H1 (cell line): ENCODE data around the gene CCDC169. TPM values are rescaled to one million over a fixed set of nuclear protein-coding genes. Genes with fewer than 3 reads are reported as not detected.

ENCODE experiments used
- CBX5 ChIP-seq: fragments of 300-800, 300-1000 bp; sonication (generic); IDR thresholded peaks from 2 replicates; pipeline ENCODE4 v1.7.1; 2016; ENCODE audit warnings: antibody characterized with exemption, low read length, low read depth
- NANOG ChIP-seq: IDR thresholded peaks from 2 replicates; pipeline ENCODE4 v1.6.1; 2011; ENCODE audit warnings: low read length, low read depth, mild to moderate bottlenecking, inconsistent platforms; ENCODE audit not compliant: insufficient read depth, poor library complexity, severe bottlenecking
- RAD21 ChIP-seq, 2 experiments: IDR thresholded peaks in 1 of 2; conservative IDR thresholded peaks in 1 of 2; 2 replicates each; pipeline ENCODE4 v1.6.1; 2011; ENCODE audit warnings: low read depth in 2 of 2, low read length in 2 of 2, improper control_type of control experiment in 1 of 2, inconsistent platforms in 1 of 2, mild to moderate bottlenecking in 1 of 2, moderate library complexity in 1 of 2
- SIN3A ChIP-seq, 2 experiments: IDR thresholded peaks in 1 of 2; conservative IDR thresholded peaks in 1 of 2; 2 replicates each; pipeline ENCODE4 v1.6.1; 2011 to 2012; ENCODE audit warnings: low read length in 2 of 2, improper control_type of control experiment in 1 of 2, low read depth in 1 of 2, mild to moderate bottlenecking in 1 of 2
- SIX5 ChIP-seq: IDR thresholded peaks from 2 replicates; pipeline ENCODE4 v1.6.1; 2011; ENCODE audit warnings: mild to moderate bottlenecking, low read depth, low read length
- TEAD4 ChIP-seq: IDR thresholded peaks from 2 replicates; pipeline ENCODE4 v1.6.1; 2012; ENCODE audit warnings: low read depth, low read length, inconsistent platforms, mixed read lengths
- YY1 ChIP-seq: IDR thresholded peaks from 2 replicates; pipeline ENCODE4 v1.6.1; 2011; ENCODE audit warnings: low read depth, mild to moderate bottlenecking, low read length
- polyA plus RNA-seq, 7 experiments: library from polyadenylated mRNA; depleted of rRNA in 3 of 7; stranded (reverse) in 5 of 7; unstranded in 2 of 7; fragments of >200 nt in 5 of 7; fragments of 200-250 nt in 2 of 7; gene quantifications; 1 replicate in 5 of 7; 2 replicates in 1 of 7; 4 replicates in 1 of 7; pipeline versions ENCODE4 v1.2.1 to v1.2.3, GENCODE V29; 2011 to 2013; ENCODE audit warnings: missing spikeins in 2 of 7, mixed read lengths in 2 of 7
- total RNA-seq: library from RNA; stranded (reverse); fragmentation: NEBNext Ultra II Directional; extraction: Animal tissue kit (Norgen Biotek cat#: 25700); gene quantifications from 2 replicates; pipeline ENCODE4 v1.2.1, GENCODE V29; 2021
- TF ChIP-seq, protein P1 (sequence below): fragments of 300-600 bp; sonication (generic); IDR thresholded peaks from 2 replicates; pipeline ENCODE4 v1.7.1; 2012; ENCODE audit warnings: low read length, moderate library complexity, mild to moderate bottlenecking, inconsistent platforms; ENCODE audit not compliant: insufficient replicate concordance
- TF ChIP-seq, protein P2 (sequence below): IDR thresholded peaks from 2 replicates; pipeline ENCODE4 v1.6.1; 2011; ENCODE audit warnings: low read length, improper control_type of control experiment

Gene CCDC169
- total and polyA plus RNA-seq, 2 of the 8 experiments (the other 6 are each of a cell fraction or from before 2014, with no cell fraction given), result 7.2 to 44.0 TPM

GRCh38 chr13:36282821-36283432 lies 14.7 kb downstream of the CCDC169 start (continued):
- TF ChIP-seq, protein P1, sequence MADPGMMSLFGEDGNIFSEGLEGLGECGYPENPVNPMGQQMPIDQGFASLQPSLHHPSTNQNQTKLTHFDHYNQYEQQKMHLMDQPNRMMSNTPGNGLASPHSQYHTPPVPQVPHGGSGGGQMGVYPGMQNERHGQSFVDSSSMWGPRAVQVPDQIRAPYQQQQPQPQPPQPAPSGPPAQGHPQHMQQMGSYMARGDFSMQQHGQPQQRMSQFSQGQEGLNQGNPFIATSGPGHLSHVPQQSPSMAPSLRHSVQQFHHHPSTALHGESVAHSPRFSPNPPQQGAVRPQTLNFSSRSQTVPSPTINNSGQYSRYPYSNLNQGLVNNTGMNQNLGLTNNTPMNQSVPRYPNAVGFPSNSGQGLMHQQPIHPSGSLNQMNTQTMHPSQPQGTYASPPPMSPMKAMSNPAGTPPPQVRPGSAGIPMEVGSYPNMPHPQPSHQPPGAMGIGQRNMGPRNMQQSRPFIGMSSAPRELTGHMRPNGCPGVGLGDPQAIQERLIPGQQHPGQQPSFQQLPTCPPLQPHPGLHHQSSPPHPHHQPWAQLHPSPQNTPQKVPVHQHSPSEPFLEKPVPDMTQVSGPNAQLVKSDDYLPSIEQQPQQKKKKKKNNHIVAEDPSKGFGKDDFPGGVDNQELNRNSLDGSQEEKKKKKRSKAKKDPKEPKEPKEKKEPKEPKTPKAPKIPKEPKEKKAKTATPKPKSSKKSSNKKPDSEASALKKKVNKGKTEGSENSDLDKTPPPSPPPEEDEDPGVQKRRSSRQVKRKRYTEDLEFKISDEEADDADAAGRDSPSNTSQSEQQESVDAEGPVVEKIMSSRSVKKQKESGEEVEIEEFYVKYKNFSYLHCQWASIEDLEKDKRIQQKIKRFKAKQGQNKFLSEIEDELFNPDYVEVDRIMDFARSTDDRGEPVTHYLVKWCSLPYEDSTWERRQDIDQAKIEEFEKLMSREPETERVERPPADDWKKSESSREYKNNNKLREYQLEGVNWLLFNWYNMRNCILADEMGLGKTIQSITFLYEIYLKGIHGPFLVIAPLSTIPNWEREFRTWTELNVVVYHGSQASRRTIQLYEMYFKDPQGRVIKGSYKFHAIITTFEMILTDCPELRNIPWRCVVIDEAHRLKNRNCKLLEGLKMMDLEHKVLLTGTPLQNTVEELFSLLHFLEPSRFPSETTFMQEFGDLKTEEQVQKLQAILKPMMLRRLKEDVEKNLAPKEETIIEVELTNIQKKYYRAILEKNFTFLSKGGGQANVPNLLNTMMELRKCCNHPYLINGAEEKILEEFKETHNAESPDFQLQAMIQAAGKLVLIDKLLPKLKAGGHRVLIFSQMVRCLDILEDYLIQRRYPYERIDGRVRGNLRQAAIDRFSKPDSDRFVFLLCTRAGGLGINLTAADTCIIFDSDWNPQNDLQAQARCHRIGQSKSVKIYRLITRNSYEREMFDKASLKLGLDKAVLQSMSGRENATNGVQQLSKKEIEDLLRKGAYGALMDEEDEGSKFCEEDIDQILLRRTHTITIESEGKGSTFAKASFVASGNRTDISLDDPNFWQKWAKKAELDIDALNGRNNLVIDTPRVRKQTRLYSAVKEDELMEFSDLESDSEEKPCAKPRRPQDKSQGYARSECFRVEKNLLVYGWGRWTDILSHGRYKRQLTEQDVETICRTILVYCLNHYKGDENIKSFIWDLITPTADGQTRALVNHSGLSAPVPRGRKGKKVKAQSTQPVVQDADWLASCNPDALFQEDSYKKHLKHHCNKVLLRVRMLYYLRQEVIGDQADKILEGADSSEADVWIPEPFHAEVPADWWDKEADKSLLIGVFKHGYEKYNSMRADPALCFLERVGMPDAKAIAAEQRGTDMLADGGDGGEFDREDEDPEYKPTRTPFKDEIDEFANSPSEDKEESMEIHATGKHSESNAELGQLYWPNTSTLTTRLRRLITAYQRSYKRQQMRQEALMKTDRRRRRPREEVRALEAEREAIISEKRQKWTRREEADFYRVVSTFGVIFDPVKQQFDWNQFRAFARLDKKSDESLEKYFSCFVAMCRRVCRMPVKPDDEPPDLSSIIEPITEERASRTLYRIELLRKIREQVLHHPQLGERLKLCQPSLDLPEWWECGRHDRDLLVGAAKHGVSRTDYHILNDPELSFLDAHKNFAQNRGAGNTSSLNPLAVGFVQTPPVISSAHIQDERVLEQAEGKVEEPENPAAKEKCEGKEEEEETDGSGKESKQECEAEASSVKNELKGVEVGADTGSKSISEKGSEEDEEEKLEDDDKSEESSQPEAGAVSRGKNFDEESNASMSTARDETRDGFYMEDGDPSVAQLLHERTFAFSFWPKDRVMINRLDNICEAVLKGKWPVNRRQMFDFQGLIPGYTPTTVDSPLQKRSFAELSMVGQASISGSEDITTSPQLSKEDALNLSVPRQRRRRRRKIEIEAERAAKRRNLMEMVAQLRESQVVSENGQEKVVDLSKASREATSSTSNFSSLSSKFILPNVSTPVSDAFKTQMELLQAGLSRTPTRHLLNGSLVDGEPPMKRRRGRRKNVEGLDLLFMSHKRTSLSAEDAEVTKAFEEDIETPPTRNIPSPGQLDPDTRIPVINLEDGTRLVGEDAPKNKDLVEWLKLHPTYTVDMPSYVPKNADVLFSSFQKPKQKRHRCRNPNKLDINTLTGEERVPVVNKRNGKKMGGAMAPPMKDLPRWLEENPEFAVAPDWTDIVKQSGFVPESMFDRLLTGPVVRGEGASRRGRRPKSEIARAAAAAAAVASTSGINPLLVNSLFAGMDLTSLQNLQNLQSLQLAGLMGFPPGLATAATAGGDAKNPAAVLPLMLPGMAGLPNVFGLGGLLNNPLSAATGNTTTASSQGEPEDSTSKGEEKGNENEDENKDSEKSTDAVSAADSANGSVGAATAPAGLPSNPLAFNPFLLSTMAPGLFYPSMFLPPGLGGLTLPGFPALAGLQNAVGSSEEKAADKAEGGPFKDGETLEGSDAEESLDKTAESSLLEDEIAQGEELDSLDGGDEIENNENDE, result no peak
- TF ChIP-seq SIN3A (conservative IDR thresholded peaks at IDR 0.05 in 1 of 2, IDR thresholded peaks at IDR 0.05 in 1 of 2; ENCODE audit: low read depth in 1 of 2, low read length in 2 of 2), result no peak
- no peak for TF ChIP-seq CBX5
- no peak for TF ChIP-seq NANOG
- TF ChIP-seq TEAD4, result peak; percentile 33; the same call in 1 of the 2 replicates
- TF ChIP-seq, protein P2, sequence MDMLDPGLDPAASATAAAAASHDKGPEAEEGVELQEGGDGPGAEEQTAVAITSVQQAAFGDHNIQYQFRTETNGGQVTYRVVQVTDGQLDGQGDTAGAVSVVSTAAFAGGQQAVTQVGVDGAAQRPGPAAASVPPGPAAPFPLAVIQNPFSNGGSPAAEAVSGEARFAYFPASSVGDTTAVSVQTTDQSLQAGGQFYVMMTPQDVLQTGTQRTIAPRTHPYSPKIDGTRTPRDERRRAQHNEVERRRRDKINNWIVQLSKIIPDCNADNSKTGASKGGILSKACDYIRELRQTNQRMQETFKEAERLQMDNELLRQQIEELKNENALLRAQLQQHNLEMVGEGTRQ, result no peak
- no peak for TF ChIP-seq YY1
- peak; percentile 86 to 91 for TF ChIP-seq RAD21 (IDR thresholded peaks at IDR 0.05 in 1 of 2, conservative IDR thresholded peaks at IDR 0.05 in 1 of 2; ENCODE audit: low read depth in 2 of 2, low read length in 2 of 2)
- TF ChIP-seq SIX5, result no peak
